Neuronal stem cell (in vitro differentiated cells): Measurements from ENCODE around the gene NRF1.

Experiments
- DNase-seq: peaks from one replicate; pipeline ENCODE4 v3.0.0-alpha.2; 2013; ENCODE audit warnings: low spot score
- H2AFZ ChIP-seq: one replicate; pipeline ENCODE4 v1.6.1; 2013; ENCODE audit warnings: mild to moderate bottlenecking, low read length, inconsistent platforms
- H2AK5ac ChIP-seq: 2 replicates; pipeline ENCODE4 v1.6.1; 2013; ENCODE audit warnings: low read depth, mild to moderate bottlenecking, inconsistent platforms, low read length, moderate library complexity, mixed read lengths
- H2BK120ac ChIP-seq: 2 replicates; pipeline ENCODE4 v1.6.1; 2013; ENCODE audit warnings: low read depth, mild to moderate bottlenecking, inconsistent platforms, low read length, moderate library complexity, mixed read lengths
- H2BK12ac ChIP-seq: one replicate; pipeline ENCODE4 v1.6.1; 2013; ENCODE audit warnings: low read length, inconsistent platforms
- H2BK15ac ChIP-seq: 2 replicates; pipeline ENCODE4 v1.6.1; 2013; ENCODE audit warnings: mild to moderate bottlenecking, low read length, inconsistent platforms, mixed read lengths
- H2BK5ac ChIP-seq: one replicate; pipeline ENCODE4 v1.6.1; 2013; ENCODE audit warnings: inconsistent platforms, mild to moderate bottlenecking, low read length, moderate library complexity
- H3K14ac ChIP-seq: one replicate; pipeline ENCODE4 v1.6.1; 2013; ENCODE audit warnings: low read length, inconsistent platforms
- H3K18ac ChIP-seq: 2 replicates; pipeline ENCODE4 v1.6.1; 2013; ENCODE audit warnings: low read length, inconsistent platforms
- H3K23ac ChIP-seq: 2 replicates; pipeline ENCODE4 v1.6.1; 2013; ENCODE audit warnings: low read depth, mild to moderate bottlenecking, mixed read lengths, low read length, inconsistent platforms; ENCODE audit not compliant: poor library complexity
- H3K27ac ChIP-seq: replicated peaks from 3 replicates; pipeline ENCODE4 v1.5.1; 2013; ENCODE audit warnings: low read length, inconsistent platforms
- H3K27me3 ChIP-seq, 3 experiments: 2 replicates each; pipeline ENCODE4 v1.6.1; 2013; ENCODE audit warnings: low read length in 3 of 3, mild to moderate bottlenecking in 2 of 3, inconsistent platforms in 1 of 3, low read depth in 1 of 3, mixed read lengths in 1 of 3, moderate library complexity in 1 of 3; ENCODE audit not compliant: control insufficient read depth in 3 of 3, insufficient read depth in 3 of 3
- H3K36me3 ChIP-seq, 2 donors: replicated peaks in 1 of 2; 2 replicates each; pipeline ENCODE4 v1.6.1; 2013; ENCODE audit warnings: low read length in 2 of 2; ENCODE audit not compliant: control insufficient read depth in 2 of 2, insufficient read depth in 2 of 2
- H3K4ac ChIP-seq: 2 replicates; pipeline ENCODE4 v1.6.1; 2013; ENCODE audit warnings: inconsistent platforms, mild to moderate bottlenecking, low read length, moderate library complexity
- H3K4me1 ChIP-seq, 2 donors: 1 replicate in 1 of 2; 2 replicates in 1 of 2; pipeline ENCODE4 v1.6.1; 2013; ENCODE audit warnings: low read length in 2 of 2, low read depth in 1 of 2; ENCODE audit not compliant: control insufficient read depth in 2 of 2, insufficient read depth in 1 of 2
- H3K4me2 ChIP-seq: one replicate; pipeline ENCODE4 v1.6.1; 2013; ENCODE audit warnings: mild to moderate bottlenecking, low read length, inconsistent platforms; ENCODE audit not compliant: insufficient read depth, poor library complexity, severe bottlenecking
- H3K4me3 ChIP-seq, 2 donors: 2 replicates each; pipeline ENCODE4 v1.5.1; 2013; ENCODE audit warnings: low read length in 2 of 2, mild to moderate bottlenecking in 2 of 2, inconsistent platforms in 1 of 2, moderate library complexity in 1 of 2
- H3K79me1 ChIP-seq: one replicate; pipeline ENCODE4 v1.6.1; 2013; ENCODE audit warnings: low read depth, mild to moderate bottlenecking, inconsistent platforms, low read length, moderate library complexity
- H3K9ac ChIP-seq: one replicate; pipeline ENCODE4 v1.6.1; 2013; ENCODE audit warnings: mild to moderate bottlenecking, low read depth, low read length, inconsistent platforms; ENCODE audit not compliant: poor library complexity
- H3K9me3 ChIP-seq, 2 donors: replicated peaks in 1 of 2; 2 replicates each; pipeline versions ENCODE3 to v1.6.1; 2013; ENCODE audit warnings: low read length in 2 of 2, mild to moderate bottlenecking in 2 of 2, inconsistent platforms in 1 of 2, low read depth in 1 of 2, mixed read lengths in 1 of 2, moderate library complexity in 1 of 2; ENCODE audit not compliant: control insufficient read depth in 2 of 2, insufficient read depth in 1 of 2
- H4K8ac ChIP-seq: one replicate; pipeline ENCODE4 v1.6.1; 2013; ENCODE audit warnings: low read depth, mild to moderate bottlenecking, inconsistent platforms, low read length, moderate library complexity
- H4K91ac ChIP-seq: one replicate; pipeline ENCODE4 v1.6.1; 2013; ENCODE audit warnings: low read length, low read depth, mild to moderate bottlenecking, inconsistent platforms; ENCODE audit not compliant: poor library complexity
- WGBS, 2 donors: extraction: QIAGEN DNeasy Blood & Tissue Kit; methylation state at CpG; one replicate each; pipeline ENCODE4 v1.1.7; 2013; ENCODE audit warnings: missing lambda C conversion rate in 2 of 2, mixed read lengths in 1 of 2; ENCODE audit not compliant: insufficient read length in 2 of 2, insufficient replicate concordance in 1 of 2; ENCODE audit errors: extremely low coverage in 2 of 2; 5-methylcytosine and 5-hydroxymethylcytosine counted together

The NRF1 gene

GRCh38 chr7:129728875-129729467 is 117.5 kb downstream of the NRF1 start:
- no peak overlapping the region for H3K4me2 ChIP-seq
- no peak overlapping the region for H3K14ac ChIP-seq
- H3K4ac ChIP-seq: no peak overlapping the region
- no peak overlapping the region for H2AFZ ChIP-seq
- H3K18ac ChIP-seq: no peak overlapping the region
- no peak overlapping the region for H3K4me3 ChIP-seq
- no CpG with 5 or more reads among the region's 5 CpGs for WGBS, 2 donors
- H3K79me1 ChIP-seq: no peaks in the 10 kb centered on the region
- H2BK15ac ChIP-seq: no peak overlapping the region
- peaks cover 0 to 1% of the 10 kb centered on the region in 2 donors for H3K4me1 ChIP-seq
- H2AK5ac ChIP-seq: no peak overlapping the region
- H2BK120ac ChIP-seq: no peak overlapping the region
- no peak overlapping the region for H2BK5ac ChIP-seq
- no peak overlapping the region for H2BK12ac ChIP-seq
- no peaks in the 10 kb centered on the region for H3K9me3 ChIP-seq
- no peak overlapping the region for H4K8ac ChIP-seq
- peaks cover 16 to 87% of the 10 kb centered on the region in 2 donors for H3K36me3 ChIP-seq
- DNase-seq: no peak
- H3K23ac ChIP-seq: no peak overlapping the region
- no peak overlapping the region for H4K91ac ChIP-seq
- H3K9ac ChIP-seq: no peak overlapping the region
- H3K27ac ChIP-seq: no peak overlapping the region
- H3K27me3 ChIP-seq: no peaks in the 10 kb centered on the region

DNA sequence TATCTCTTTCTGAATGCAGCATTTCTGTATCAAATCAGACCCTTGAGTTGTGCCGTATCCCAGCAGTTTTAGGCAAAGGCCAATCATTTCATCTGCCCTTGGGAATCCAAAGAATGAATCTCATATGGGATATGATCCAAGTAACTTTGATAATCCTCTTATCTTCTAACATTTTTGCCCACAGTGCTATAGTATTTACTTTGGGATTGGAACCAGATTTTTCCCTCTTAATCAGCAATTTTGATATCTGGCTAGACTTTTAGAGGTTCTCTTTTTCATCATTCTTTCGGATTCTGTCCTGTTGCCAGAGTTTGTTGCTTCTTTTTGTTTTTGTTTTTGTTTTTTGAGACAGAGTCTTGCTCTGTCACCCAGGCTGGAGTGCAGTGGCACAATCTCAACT is 118.0 kb downstream of the NRF1 start:
- H2BK12ac ChIP-seq: no peak overlapping the region
- no CpG with 5 or more reads among the region's 2 CpGs for WGBS, 2 donors
- no peak overlapping the region for H3K14ac ChIP-seq
- H3K23ac ChIP-seq: no peak overlapping the region
- no peak overlapping the region for H4K8ac ChIP-seq
- H3K36me3 ChIP-seq: peaks cover 14 to 87% of the 10 kb centered on the region in 2 donors
- H4K91ac ChIP-seq: no peak overlapping the region
- no peak for DNase-seq
- no peak overlapping the region for H2BK15ac ChIP-seq
- no peak overlapping the region for H2AFZ ChIP-seq
- peaks cover 0 to 1% of the 10 kb centered on the region in 2 donors for H3K4me1 ChIP-seq
- no peak overlapping the region for H3K18ac ChIP-seq
- no peak overlapping the region for H3K27ac ChIP-seq
- H3K27me3 ChIP-seq: no peaks in the 10 kb centered on the region
- H2AK5ac ChIP-seq: no peak overlapping the region
- no peak overlapping the region for H3K4ac ChIP-seq
- H2BK120ac ChIP-seq: no peak overlapping the region
- H3K9ac ChIP-seq: no peak overlapping the region
- H3K79me1 ChIP-seq: no peaks in the 10 kb centered on the region
- no peak overlapping the region for H3K4me3 ChIP-seq
- H2BK5ac ChIP-seq: no peak overlapping the region
- H3K9me3 ChIP-seq: no peaks in the 10 kb centered on the region
- H3K4me2 ChIP-seq: no peak overlapping the region

DNA sequence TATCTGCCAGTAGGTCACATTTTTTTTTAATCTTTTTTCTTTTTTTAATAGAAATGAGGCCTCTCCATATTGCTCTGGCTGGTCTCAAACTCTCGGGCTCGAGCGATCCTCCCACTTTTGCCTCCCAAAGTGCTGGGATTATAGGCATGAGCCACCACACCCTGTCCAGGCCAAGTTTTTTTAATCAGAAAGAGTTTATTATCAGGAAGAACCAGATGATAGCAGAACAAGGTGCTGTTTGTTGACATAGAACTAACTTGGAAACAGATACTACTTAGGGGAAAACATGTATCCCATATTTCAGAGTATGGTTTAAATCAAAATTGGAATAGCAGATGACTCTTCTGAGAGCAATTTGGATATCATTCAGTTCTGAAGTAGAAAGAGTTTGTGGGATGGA is 118.6 kb downstream of the NRF1 start:
- H2AK5ac ChIP-seq: no peak overlapping the region
- no peaks in the 10 kb centered on the region for H3K27me3 ChIP-seq
- no peak overlapping the region for H3K23ac ChIP-seq
- no peak overlapping the region for H2BK120ac ChIP-seq
- no peak overlapping the region for H4K8ac ChIP-seq
- no peak overlapping the region for H4K91ac ChIP-seq
- H3K4me3 ChIP-seq: no peak overlapping the region
- H2AFZ ChIP-seq: no peak overlapping the region
- no peak overlapping the region for H3K9ac ChIP-seq
- H3K4me1 ChIP-seq: peaks cover 0 to 1% of the 10 kb centered on the region in 2 donors
- H3K79me1 ChIP-seq: no peaks in the 10 kb centered on the region
- no peak overlapping the region for H3K4me2 ChIP-seq
- H2BK12ac ChIP-seq: no peak overlapping the region
- H3K36me3 ChIP-seq: peaks cover 19 to 87% of the 10 kb centered on the region in 2 donors
- no peak overlapping the region for H3K27ac ChIP-seq
- no peak overlapping the region for H3K4ac ChIP-seq
- H3K18ac ChIP-seq: no peak overlapping the region
- no peak overlapping the region for H2BK5ac ChIP-seq
- no CpG with 5 or more reads among the region's 3 CpGs for WGBS, 2 donors
- no peak overlapping the region for H3K14ac ChIP-seq
- H3K9me3 ChIP-seq: no peaks in the 10 kb centered on the region
- no peak overlapping the region for H2BK15ac ChIP-seq
- no peak for DNase-seq

DNA sequence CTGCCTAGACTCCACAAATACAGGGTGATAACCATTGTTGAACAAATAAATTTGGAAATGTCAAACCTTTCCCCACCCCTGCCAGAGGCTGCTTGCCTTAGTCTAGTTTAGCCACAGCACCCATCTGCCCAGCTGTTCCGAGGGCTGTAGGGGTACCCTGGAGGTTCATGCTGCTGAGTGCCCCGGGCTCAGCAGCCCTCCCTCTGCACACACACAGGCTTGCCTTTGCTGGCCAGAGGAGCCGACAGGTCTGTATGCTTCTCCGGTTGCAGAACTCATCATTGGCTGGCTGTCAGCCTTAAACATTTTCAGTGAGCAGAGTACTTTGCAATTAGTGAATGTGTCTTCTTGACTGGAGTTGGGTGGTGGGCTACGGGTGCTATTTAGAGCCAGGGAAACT is 122.9 kb downstream of the NRF1 start:
- no peak overlapping the region for H2AFZ ChIP-seq
- no peaks in the 10 kb centered on the region for H3K4me1 ChIP-seq
- no peak overlapping the region for H3K18ac ChIP-seq
- WGBS, 2 donors: no CpG with 5 or more reads among the region's 5 CpGs
- no peak overlapping the region for H3K4ac ChIP-seq
- no peak overlapping the region for H4K8ac ChIP-seq
- H2BK12ac ChIP-seq: no peak overlapping the region
- no peaks in the 10 kb centered on the region for H3K79me1 ChIP-seq
- no peak overlapping the region for H3K9ac ChIP-seq
- H3K36me3 ChIP-seq: peaks cover 11 to 85% of the 10 kb centered on the region in 2 donors
- no peak overlapping the region for H3K4me2 ChIP-seq
- no peak overlapping the region for H3K4me3 ChIP-seq
- no peak overlapping the region for H2BK120ac ChIP-seq
- no peak overlapping the region for H2BK5ac ChIP-seq
- H3K9me3 ChIP-seq: no peaks in the 10 kb centered on the region
- H2AK5ac ChIP-seq: no peak overlapping the region
- no peak overlapping the region for H3K27ac ChIP-seq
- DNase-seq: no peak
- no peak overlapping the region for H4K91ac ChIP-seq
- no peaks in the 10 kb centered on the region for H3K27me3 ChIP-seq
- no peak overlapping the region for H3K23ac ChIP-seq
- H2BK15ac ChIP-seq: no peak overlapping the region
- H3K14ac ChIP-seq: no peak overlapping the region
